ENCODE data around the gene CHD9NB.
"Not testable (repeated sequence)": the region's sequence is repeated elsewhere in the genome, so short reads cannot be mapped to it uniquely, and the experiment has no call there.

CHD9NB gene

DNA sequence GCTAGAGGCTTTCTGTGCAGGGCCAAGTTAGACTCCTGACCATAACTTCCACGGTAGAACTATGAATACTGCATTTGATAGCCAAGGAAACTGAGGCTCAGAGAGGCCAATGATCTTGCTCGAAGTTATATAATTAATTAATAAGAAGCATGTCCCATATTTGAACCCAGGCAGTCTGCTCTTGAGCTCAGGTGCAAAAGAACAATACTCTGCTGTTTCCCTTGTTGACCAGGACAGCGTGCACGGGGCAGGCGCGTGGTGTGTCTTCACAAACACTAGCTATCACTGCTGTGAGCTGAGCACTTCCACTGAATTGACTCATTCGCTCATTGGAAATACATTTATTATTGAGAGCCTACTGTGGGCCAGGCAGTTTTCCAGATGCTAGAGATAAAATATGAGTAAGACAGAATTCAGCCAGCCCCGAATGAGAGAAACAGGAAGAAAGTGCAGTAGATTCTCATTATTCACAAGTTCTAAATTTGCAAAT lies 3.7 kb upstream of the CHD9NB start:
- peak overlapping the region; percentile 86; the same call in 1 of the 2 replicates for H3K27ac ChIP-seq (ENCODE audit: low read depth, low read length)

DNA sequence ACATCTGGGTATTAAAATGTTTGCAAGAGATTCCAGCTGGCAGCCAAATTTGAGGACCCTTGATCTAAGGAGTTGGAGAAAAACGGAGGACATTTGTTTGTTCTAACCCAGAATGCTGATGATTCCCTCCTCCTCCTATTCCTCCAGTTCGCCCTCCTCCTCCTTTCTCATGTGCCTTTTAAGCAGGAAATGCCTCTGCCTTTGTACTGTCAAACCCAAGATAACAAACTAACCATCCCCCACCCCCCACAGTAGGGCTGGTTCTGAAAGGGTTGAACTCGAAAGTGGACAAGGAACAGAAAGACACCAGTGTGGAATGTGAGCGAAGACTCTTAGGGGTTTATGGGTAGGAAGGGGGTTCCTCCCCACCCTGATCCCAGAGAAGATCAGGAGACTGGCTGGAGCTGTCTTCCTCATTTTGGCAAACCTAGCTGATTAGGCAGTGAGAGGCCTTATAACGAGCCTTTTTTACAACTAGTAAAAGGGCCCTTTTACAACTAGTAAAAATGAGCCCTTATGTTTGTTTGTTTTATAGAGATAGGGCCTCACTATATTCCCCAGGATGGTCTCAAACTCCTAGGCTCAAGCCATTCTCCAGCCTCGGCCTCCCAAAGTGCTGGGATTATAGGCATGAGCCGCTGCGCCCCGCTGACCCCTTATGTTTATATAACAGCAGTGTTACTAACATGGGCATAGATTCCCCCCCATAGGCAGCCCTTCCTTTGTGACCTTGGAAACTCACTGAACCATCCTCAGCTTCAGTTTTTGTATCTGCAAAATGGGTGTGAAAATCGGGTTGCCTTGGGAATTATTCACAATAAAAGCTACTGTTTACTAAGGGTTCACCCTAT lies 3.1 kb upstream of the CHD9NB start:
- no peaks in the 10 kb centered on the region for H3K9me3 ChIP-seq (ENCODE audit: insufficient read depth, low read depth, low read length)
- no peaks in the 10 kb centered on the region for H3K27me3 ChIP-seq (ENCODE audit: insufficient read depth, low read length)
- peak overlapping the region; percentile 61 for H3K4me3 ChIP-seq (ENCODE audit: low read length)
- H3K9ac ChIP-seq (ENCODE audit: low read depth, low read length), result peak overlapping the region; percentile 69
- H3K36me3 ChIP-seq (ENCODE audit: insufficient read depth, low read length), result no peaks in the 10 kb centered on the region
- 24% methylated on average over 9 of the region's 10 CpGs for WGBS
- peaks cover 20% of the 10 kb centered on the region for H3K4me1 ChIP-seq (ENCODE audit: insufficient read depth, low read length)
- H3K27ac ChIP-seq (ENCODE audit: low read depth, low read length), result peak overlapping the region; percentile 86

More for the DNA sequence above, 3.7 kb upstream of the CHD9NB start:
- Histone ChIP-seq H3K27me3 (ENCODE audit: insufficient read depth, low read length) (no peaks in the 10 kb centered on the region), H3K4me3 (ENCODE audit: low read length) (peak overlapping the region; percentile 61; the same call in 1 of the 2 replicates), H3K9ac (ENCODE audit: low read depth, low read length) (no peak overlapping the region), H3K36me3 (ENCODE audit: insufficient read depth, low read length) (no peaks in the 10 kb centered on the region), H3K4me1 (ENCODE audit: insufficient read depth, low read length) (peaks cover 20% of the 10 kb centered on the region), H3K9me3 (ENCODE audit: insufficient read depth, low read depth, low read length) (no peaks in the 10 kb centered on the region)
- 89% methylated on average over 7 of the region's 8 CpGs for WGBS

DNA sequence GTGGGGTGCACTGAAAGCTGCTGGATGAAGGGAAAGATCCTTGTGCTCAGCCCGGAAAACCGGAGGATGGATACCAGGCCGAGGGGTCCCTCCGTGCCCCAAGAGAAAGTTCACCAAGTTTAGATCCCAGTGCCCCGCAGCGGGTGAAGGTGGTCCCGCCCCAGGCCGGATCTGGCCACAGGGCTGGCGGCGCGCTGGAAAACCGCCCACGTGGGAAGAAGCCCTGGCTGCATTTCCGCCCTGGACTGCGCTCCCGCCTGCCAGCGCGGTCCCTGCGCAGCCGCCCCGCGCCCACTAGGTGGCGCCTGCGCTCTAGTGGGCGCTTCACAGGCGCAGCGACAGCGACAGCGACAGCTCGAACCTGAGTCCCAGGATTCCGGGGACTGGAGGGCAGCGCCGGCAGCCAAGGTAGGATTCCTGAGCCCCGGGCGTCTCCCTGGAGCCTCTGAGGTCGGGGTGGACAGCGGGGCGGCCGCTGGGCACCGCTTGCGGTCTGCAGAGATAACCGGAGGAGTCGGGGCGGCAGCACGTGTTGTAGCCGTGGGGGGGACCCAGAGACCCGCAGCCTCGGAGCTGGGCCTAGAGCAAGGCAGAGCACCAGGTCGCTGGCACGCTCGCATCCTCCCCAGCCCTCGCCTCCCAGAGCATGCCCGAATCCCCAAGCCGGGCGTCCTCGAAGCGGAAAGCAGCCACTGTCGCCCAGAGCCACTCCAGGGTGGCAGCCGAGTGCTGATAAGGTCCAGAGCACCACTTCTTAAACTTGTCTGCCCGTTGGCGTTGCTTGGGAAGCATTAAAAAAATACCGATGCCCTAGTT lies 2.2 kb upstream of the CHD9NB start, which contains the start of gene CHD9:
Gene CHD9 (plus strand): TSS at position 322 of the 816 bp plus-strand sequence. CDS start 101,099 bp downstream, outside the sequence.
- no peaks in the 10 kb centered on the region for H3K9me3 ChIP-seq (ENCODE audit: insufficient read depth, low read depth, low read length)
- H3K9ac ChIP-seq (ENCODE audit: low read depth, low read length), result peak within 1 kb of the TSS; percentile 69
- peak within 1 kb of the TSS; percentile 86 for H3K27ac ChIP-seq (ENCODE audit: low read depth, low read length)
- WGBS, result 2% methylated on average over 61 of the region's 62 CpGs
- peaks cover 20% of the 10 kb centered on the region for H3K4me1 ChIP-seq (ENCODE audit: insufficient read depth, low read length)
- no peaks in the 10 kb centered on the region for H3K27me3 ChIP-seq (ENCODE audit: insufficient read depth, low read length)
- peak within 1 kb of the TSS; percentile 61 for H3K4me3 ChIP-seq (ENCODE audit: low read length)
- H3K36me3 ChIP-seq (ENCODE audit: insufficient read depth, low read length), result no peaks in the 10 kb centered on the region

DNA sequence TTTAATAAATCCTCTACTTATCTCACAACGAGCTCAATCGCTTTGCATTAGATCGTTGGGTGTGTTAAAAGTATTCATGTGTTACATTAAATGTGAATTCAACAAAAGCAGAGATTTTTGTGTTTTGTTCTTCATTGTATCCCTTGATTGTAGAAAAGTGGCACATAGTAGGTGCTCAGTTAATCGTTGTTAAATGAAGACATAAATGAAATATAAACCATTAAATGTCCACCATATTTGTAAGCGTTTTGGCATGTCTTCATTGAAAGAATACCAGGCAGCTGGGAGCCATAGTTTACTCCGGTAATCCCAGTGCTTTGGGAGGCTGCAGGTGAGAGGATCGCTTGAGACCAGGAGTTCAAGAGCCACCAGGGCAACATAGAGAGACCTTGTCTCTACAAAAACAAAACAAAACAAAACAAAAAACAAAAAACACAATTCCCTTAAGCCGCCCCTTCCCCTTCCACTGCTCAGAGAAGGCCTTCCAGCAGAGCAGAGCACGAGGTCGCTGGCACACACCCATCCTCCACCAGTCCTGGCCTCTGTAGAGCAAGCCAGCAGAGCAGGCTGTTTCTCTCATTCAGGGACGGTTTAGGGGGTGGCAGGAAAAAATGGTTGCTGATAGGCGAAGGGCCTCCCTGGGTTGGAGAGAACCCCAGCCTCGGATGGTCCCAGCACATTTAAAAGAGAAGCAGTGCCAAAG lies 1.4 kb upstream of the CHD9NB start:
- WGBS, result 71% methylated on average over 12 of the region's 13 CpGs
- H3K4me3 ChIP-seq (ENCODE audit: low read length), result peak overlapping the region; percentile 61
- H3K27me3 ChIP-seq (ENCODE audit: insufficient read depth, low read length), result no peaks in the 10 kb centered on the region
- H3K36me3 ChIP-seq (ENCODE audit: insufficient read depth, low read length), result no peaks in the 10 kb centered on the region
- H3K27ac ChIP-seq (ENCODE audit: low read depth, low read length), result peak overlapping the region; percentile 23; the same call in 1 of the 2 replicates
- H3K9ac ChIP-seq (ENCODE audit: low read depth, low read length), result peak overlapping the region; percentile 62
- no peaks in the 10 kb centered on the region for H3K9me3 ChIP-seq (ENCODE audit: insufficient read depth, low read depth, low read length)
- peaks cover 20% of the 10 kb centered on the region for H3K4me1 ChIP-seq (ENCODE audit: insufficient read depth, low read length)

DNA sequence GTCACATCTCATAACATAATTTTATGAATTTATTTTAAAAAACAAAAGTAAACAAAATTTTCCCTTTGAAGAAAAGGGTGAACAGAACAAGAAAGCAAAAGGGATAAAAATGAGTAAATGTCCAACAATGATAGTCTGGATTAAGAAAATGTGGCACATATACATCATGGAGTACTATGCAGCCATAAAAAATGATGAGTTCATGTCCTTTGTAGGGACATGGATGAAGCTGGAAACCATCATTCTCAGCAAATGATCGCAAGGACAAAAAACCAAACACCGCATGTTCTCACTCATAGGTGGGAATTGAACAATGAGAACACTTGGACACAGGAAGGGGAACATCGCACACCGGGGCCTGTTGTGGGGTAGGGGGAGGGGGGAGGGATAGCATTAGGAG lies 1.4 kb downstream of the CHD9NB start:
- 94% methylated on average over 3 of the region's 4 CpGs for WGBS
- H3K9me3 ChIP-seq (ENCODE audit: insufficient read depth, low read depth, low read length); H3K36me3 ChIP-seq (ENCODE audit: insufficient read depth, low read length); H3K4me3 ChIP-seq (ENCODE audit: low read length); H3K27me3 ChIP-seq (ENCODE audit: insufficient read depth, low read length); H3K9ac ChIP-seq (ENCODE audit: low read depth, low read length); H3K27ac ChIP-seq (ENCODE audit: low read depth, low read length): not testable (repeated sequence)
- H3K4me1 ChIP-seq (ENCODE audit: insufficient read depth, low read length), result peaks cover 15% of the 10 kb centered on the region

DNA sequence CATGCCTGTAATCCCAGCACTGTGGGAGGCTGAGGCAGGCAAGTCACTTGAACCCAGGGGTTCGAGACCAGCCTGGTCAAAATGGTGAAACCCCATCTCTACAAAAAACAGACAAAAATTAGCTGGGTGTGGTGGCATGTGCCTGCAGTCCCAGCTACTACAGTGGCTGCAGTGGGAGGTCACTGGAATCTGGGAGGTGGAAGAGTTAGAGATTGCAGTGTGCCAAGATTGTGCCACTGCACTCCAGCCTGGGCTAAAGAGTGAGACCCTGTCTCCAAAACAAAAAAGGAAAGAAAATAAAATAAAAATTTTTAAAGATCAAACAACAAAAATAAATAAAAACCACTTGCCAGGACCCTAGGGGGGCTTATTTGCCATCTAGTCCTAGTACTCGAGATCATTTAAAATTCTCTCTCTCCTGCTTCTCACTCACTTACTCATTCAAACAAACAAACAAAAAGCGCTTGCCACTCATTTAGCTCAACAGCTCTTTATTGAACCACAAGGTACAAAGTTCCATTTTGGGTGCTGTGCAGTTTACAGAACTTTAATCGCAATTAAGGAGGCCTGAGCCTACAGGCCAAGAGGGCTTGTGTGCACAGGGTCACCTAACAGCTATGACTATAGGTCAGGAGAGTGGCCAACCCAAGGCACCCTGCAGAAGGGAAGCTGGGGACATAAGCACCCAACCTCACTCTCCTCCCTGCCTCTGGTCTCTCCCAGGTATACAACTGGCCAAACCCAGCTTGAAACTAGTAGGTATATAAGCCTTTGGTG lies 4.4 kb downstream of the CHD9NB start:
- 88% methylated on average over 4 of the region's 4 CpGs for WGBS
- no peak overlapping the region for H3K27ac ChIP-seq (ENCODE audit: low read depth, low read length)

DNA sequence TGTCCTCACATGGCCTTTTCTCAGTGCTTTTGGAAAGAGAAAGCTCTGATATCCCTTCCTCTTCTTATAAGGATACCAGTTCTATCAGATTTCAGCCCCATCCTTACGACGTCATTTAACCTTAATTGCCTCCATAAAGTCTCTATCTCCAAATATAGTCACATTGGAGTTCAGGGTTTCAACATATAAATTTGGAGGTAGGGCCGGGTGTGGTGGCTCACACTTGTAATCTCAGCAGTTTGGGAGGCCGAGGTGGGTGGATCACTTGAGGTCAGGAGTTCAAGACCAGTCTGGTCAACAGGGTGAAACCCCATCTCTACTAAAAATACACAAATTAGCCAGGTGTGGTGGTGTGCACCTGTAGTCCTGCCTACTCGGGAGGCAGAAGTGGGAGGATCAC lies 5.2 kb downstream of the CHD9NB start:
- not testable (repeated sequence) for H3K36me3 ChIP-seq (ENCODE audit: insufficient read depth, low read length); H3K27ac ChIP-seq (ENCODE audit: low read depth, low read length); H3K9ac ChIP-seq (ENCODE audit: low read depth, low read length); H3K4me3 ChIP-seq (ENCODE audit: low read length); H3K9me3 ChIP-seq (ENCODE audit: insufficient read depth, low read depth, low read length); H3K27me3 ChIP-seq (ENCODE audit: insufficient read depth, low read length)
- 89% methylated on average over 5 of the region's 5 CpGs for WGBS
- H3K4me1 ChIP-seq (ENCODE audit: insufficient read depth, low read length), result peaks cover 33% of the 10 kb centered on the region

More for the DNA sequence above, 4.4 kb downstream of the CHD9NB start:
- no peaks in the 10 kb centered on the region for H3K27me3 ChIP-seq (ENCODE audit: insufficient read depth, low read length)
- no peaks in the 10 kb centered on the region for H3K36me3 ChIP-seq (ENCODE audit: insufficient read depth, low read length)
- H3K9me3 ChIP-seq (ENCODE audit: insufficient read depth, low read depth, low read length), result 0 out of 2 replicates have a peak, but pooled peaks cover 6% of the 10 kb centered on the region
- H3K4me1 ChIP-seq (ENCODE audit: insufficient read depth, low read length), result peaks cover 25% of the 10 kb centered on the region
- no peak overlapping the region for H3K9ac ChIP-seq (ENCODE audit: low read depth, low read length)
- no peak overlapping the region for H3K4me3 ChIP-seq (ENCODE audit: low read length)

DNA sequence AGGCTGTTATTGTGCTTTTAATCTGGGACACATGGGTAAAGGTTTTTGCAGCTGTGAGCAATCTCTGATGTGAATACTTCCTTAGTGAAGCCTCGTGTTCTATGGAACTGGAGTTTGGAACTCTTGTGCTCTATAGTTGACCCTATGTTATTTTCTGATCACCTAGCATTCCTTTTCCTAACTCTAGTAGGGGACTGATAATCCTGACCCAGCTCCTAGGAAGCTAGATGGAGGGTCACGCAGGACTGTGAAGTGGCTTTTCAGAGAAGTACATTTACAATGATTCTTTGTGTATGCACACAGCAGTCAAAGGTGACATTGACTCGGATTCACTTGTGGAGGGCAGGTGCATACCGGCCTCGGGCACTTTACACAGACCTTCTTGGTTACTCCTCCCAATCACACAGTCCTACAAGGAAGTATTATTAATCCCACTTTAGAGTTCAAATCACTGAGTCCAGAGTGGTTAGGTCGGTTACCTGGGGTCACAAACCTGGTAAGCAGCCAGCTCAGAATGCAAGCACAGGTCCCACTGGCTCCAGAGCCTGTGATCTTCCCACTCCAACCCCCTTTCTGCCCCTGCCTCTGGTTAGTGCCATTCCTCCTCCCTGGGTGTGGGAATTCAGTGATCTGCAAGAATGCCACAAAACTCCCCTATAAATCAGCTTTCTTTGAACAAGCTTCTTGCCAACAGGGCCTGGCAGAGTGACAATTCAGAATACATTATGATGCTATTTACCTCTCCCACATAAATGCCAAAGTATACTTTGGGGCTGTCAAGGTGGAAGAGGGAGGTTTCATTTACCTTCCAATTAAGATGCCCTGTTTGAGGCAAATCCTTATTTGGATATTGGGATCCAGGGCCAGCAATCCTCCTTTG lies 7.1 kb downstream of the CHD9NB start:
- H3K9ac ChIP-seq (ENCODE audit: low read depth, low read length), result no peak overlapping the region
- H3K4me3 ChIP-seq (ENCODE audit: low read length), result no peak overlapping the region
- H3K36me3 ChIP-seq (ENCODE audit: insufficient read depth, low read length), result no peaks in the 10 kb centered on the region
- H3K9me3 ChIP-seq (ENCODE audit: insufficient read depth, low read depth, low read length), result 0 out of 2 replicates have a peak, but pooled peaks cover 6% of the 10 kb centered on the region
- no peaks in the 10 kb centered on the region for H3K27me3 ChIP-seq (ENCODE audit: insufficient read depth, low read length)
- 80% methylated on average over 6 of the region's 6 CpGs for WGBS
- H3K27ac ChIP-seq (ENCODE audit: low read depth, low read length), result no peak overlapping the region
- H3K4me1 ChIP-seq (ENCODE audit: insufficient read depth, low read length), result peaks cover 46% of the 10 kb centered on the region

DNA sequence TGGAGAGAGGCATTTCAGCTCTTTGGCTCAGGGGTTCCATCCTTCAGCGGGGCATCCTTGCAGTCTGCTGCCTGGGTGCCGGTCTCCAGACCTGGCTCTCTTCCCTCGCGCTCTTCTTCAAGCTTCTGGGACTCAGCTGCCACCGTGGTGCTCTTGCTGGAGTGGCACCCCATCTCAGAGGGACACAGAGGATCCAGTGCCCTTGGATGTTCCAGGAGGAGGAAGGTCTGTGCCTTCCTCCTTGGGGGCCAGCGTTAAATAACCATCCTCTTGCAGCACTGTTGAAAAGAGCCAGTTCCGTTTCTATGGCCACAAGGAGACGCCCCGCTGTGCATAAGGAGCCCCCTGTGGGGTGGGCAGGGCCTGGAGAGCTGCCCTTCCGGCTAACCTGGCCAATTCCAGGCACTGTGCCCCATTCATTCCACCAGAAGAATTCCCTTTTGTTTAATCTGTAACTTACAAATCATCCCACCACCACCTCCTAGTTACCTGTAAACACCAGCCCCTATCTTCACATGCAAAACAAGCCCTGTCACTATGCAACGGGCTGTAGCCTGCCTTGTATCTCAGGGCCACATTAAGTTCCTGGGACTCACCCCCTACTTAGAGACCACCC lies 8.6 kb downstream of the CHD9NB start:
- Histone ChIP-seq H3K9ac (ENCODE audit: low read depth, low read length) (peak overlapping the region; percentile 67), H3K9me3 (ENCODE audit: insufficient read depth, low read depth, low read length) (0 out of 2 replicates have a peak, but pooled peaks cover 6% of the 10 kb centered on the region), H3K27me3 (ENCODE audit: insufficient read depth, low read length) (no peaks in the 10 kb centered on the region), H3K27ac (ENCODE audit: low read depth, low read length) (peak overlapping the region; percentile 80), H3K4me3 (ENCODE audit: low read length) (peak overlapping the region; percentile 59), H3K4me1 (ENCODE audit: insufficient read depth, low read length) (peaks cover 48% of the 10 kb centered on the region), H3K36me3 (ENCODE audit: insufficient read depth, low read length) (no peaks in the 10 kb centered on the region)
- WGBS, result 3% methylated on average over 11 of the region's 11 CpGs
